HEK293 (cell line): ENCODE data around the gene FRMPD4.

Source experiments
- CTCF ChIA-PET: fragments of 350-600 bp; formaldehyde crosslinking; extraction: SDS; loops from one replicate; lab custom pipeline; 2021; ENCODE audit warnings: antibody characterized with exemption; lab: Yijun Ruan, JAX
- POLR2A ChIA-PET: fragments of 300-600 bp; formaldehyde crosslinking; extraction: SDS; loops from one replicate; lab custom pipeline; 2020; ENCODE audit warnings: antibody characterized with exemption, inconsistent platforms; lab: Yijun Ruan, JAX
- H3K27ac ChIP-seq: fragments of 200-500 bp; sonication (Bioruptor generic); 2 replicates; pipeline ENCODE4 v1.5.1; 2014; ENCODE audit warnings: low read depth, low read length, control low read depth, inconsistent platforms; ENCODE audit errors: extremely low read depth
- H3K36me3 ChIP-seq, 2 experiments: fragments of 200-500 bp in 1 of 2; sonication (Bioruptor generic) in 1 of 2; 1 replicate in 1 of 2; 2 replicates in 1 of 2; pipeline ENCODE4 v1.5.1; 2014 to 2017; ENCODE audit warnings: inconsistent platforms in 2 of 2, low read length in 2 of 2; ENCODE audit not compliant: control insufficient read depth in 2 of 2, insufficient read depth in 1 of 2
- H3K4me1 ChIP-seq: fragments of 200-500 bp; sonication (Bioruptor generic); 2 replicates; pipeline ENCODE4 v1.5.1; 2014; ENCODE audit warnings: mild to moderate bottlenecking, low read length, inconsistent platforms; ENCODE audit not compliant: control insufficient read depth, insufficient read depth
- H3K4me3 ChIP-seq: 2 replicates; pipeline ENCODE4 v1.5.1; 2011; ENCODE audit warnings: low read depth, mild to moderate bottlenecking, control low read depth, low read length, moderate library complexity
- H3K9me3 ChIP-seq: fragments of 200-500 bp; sonication (Bioruptor generic); 2 replicates; pipeline ENCODE4 v1.5.1; 2014; ENCODE audit warnings: low read depth, low read length, inconsistent platforms; ENCODE audit not compliant: control insufficient read depth, insufficient read depth
- ATF2 ChIP-seq: fragments of 450-650 bp; formaldehyde crosslinking; IDR thresholded peaks from 2 replicates; pipeline ENCODE4 v1.5.1; 2016; ENCODE audit warnings: missing biosample characterization, missing genetic modification characterization, low read depth
- BCL6B ChIP-seq: fragments of 450-650 bp; formaldehyde crosslinking; IDR thresholded peaks from 2 replicates; pipeline ENCODE4 v1.5.1; 2017; ENCODE audit warnings: missing biosample characterization, missing genetic modification characterization
- EGR2 ChIP-seq: fragments of 450-650 bp; formaldehyde crosslinking; IDR thresholded peaks from 2 replicates; pipeline ENCODE4 v1.5.1; 2016; ENCODE audit warnings: low read depth, missing biosample characterization, missing genetic modification characterization
- FEZF1 ChIP-seq: fragments of 450-650 bp; formaldehyde crosslinking; IDR thresholded peaks from 2 replicates; pipeline ENCODE4 v1.5.1; 2016; ENCODE audit warnings: missing biosample characterization, missing genetic modification characterization
- PRDM6 ChIP-seq: fragments of 450-650 bp; formaldehyde crosslinking; IDR thresholded peaks from 2 replicates; pipeline ENCODE4 v1.5.1; 2017; ENCODE audit warnings: missing biosample characterization, missing genetic modification characterization
- SCRT2 ChIP-seq: fragments of 450-650 bp; formaldehyde crosslinking; IDR thresholded peaks from 2 replicates; pipeline ENCODE4 v1.5.1; 2016; ENCODE audit warnings: missing biosample characterization, missing genetic modification characterization
- SP3 ChIP-seq: fragments of 450-650 bp; formaldehyde crosslinking; IDR thresholded peaks from 2 replicates; pipeline ENCODE4 v1.5.1; 2016; ENCODE audit warnings: missing biosample characterization, missing genetic modification characterization
- ZBTB20 ChIP-seq: fragments of 450-650 bp; formaldehyde crosslinking; IDR thresholded peaks from 2 replicates; pipeline ENCODE4 v1.5.1; 2016; ENCODE audit warnings: missing biosample characterization, missing genetic modification characterization
- ZBTB21 ChIP-seq: fragments of 450-650 bp; formaldehyde crosslinking; IDR thresholded peaks from 2 replicates; pipeline ENCODE4 v1.5.1; 2017; ENCODE audit warnings: missing biosample characterization, missing genetic modification characterization
- ZBTB44 ChIP-seq: fragments of 450-650 bp; IDR thresholded peaks from 2 replicates; pipeline ENCODE4 v1.5.1; 2018; ENCODE audit warnings: missing biosample characterization, mild to moderate bottlenecking, missing genetic modification characterization
- ZEB2 ChIP-seq: fragments of 450-650 bp; formaldehyde crosslinking; IDR thresholded peaks from 2 replicates; pipeline ENCODE4 v1.5.1; 2016; ENCODE audit warnings: missing biosample characterization, missing genetic modification characterization
- ZFHX2 ChIP-seq: fragments of 450-650 bp; formaldehyde crosslinking; conservative IDR thresholded peaks from 2 replicates; pipeline ENCODE4 v1.5.1; 2016; ENCODE audit warnings: missing biosample characterization, missing genetic modification characterization
- ZFP69B ChIP-seq: fragments of 450-650 bp; formaldehyde crosslinking; IDR thresholded peaks from 2 replicates; pipeline ENCODE4 v1.5.1; 2016; ENCODE audit warnings: missing biosample characterization, missing genetic modification characterization
- ZNF202 ChIP-seq: fragments of 450-650 bp; formaldehyde crosslinking; IDR thresholded peaks from 2 replicates; pipeline ENCODE4 v1.5.1; 2016; ENCODE audit warnings: missing biosample characterization, missing genetic modification characterization, borderline replicate concordance
- ZNF23 ChIP-seq: fragments of 450-650 bp; formaldehyde crosslinking; IDR thresholded peaks from 2 replicates; pipeline ENCODE4 v1.5.1; 2016; ENCODE audit warnings: missing biosample characterization, missing genetic modification characterization, borderline replicate concordance
- ZNF274 ChIP-seq, 2 experiments: fragments of 200-500 bp in 1 of 2; fragments of 450-650 bp in 1 of 2; sonication (Bioruptor generic) in 1 of 2; formaldehyde crosslinking in 1 of 2; IDR thresholded peaks; 2 replicates each; pipeline versions ENCODE4 v1.5.1 to v1.6.1; 2014 to 2016; ENCODE audit warnings: borderline replicate concordance in 1 of 2, inconsistent platforms in 1 of 2, low read length in 1 of 2, missing biosample characterization in 1 of 2, missing genetic modification characterization in 1 of 2
- ZNF311 ChIP-seq: fragments of 450-650 bp; formaldehyde crosslinking; IDR thresholded peaks from 2 replicates; pipeline ENCODE4 v1.5.1; 2017; ENCODE audit warnings: missing biosample characterization, missing genetic modification characterization, borderline replicate concordance
- ZNF335 ChIP-seq: fragments of 450-650 bp; formaldehyde crosslinking; conservative IDR thresholded peaks from 2 replicates; pipeline ENCODE4 v1.5.1; 2016; ENCODE audit warnings: missing biosample characterization, missing genetic modification characterization
- ZNF366 ChIP-seq: fragments of 450-650 bp; formaldehyde crosslinking; conservative IDR thresholded peaks from 2 replicates; pipeline ENCODE4 v1.5.1; 2016; ENCODE audit warnings: missing biosample characterization, missing genetic modification characterization
- ZNF398 ChIP-seq: fragments of 450-650 bp; formaldehyde crosslinking; IDR thresholded peaks from 2 replicates; pipeline ENCODE4 v1.5.1; 2017; ENCODE audit warnings: missing biosample characterization, missing genetic modification characterization
- ZNF585B ChIP-seq: fragments of 450-650 bp; formaldehyde crosslinking; IDR thresholded peaks from 2 replicates; pipeline ENCODE4 v1.5.1; 2016; ENCODE audit warnings: missing biosample characterization, missing genetic modification characterization
- ZNF600 ChIP-seq: fragments of 450-650 bp; formaldehyde crosslinking; IDR thresholded peaks from 2 replicates; pipeline ENCODE4 v1.5.1; 2016; ENCODE audit warnings: missing biosample characterization, missing genetic modification characterization
- ZNF629 ChIP-seq: fragments of 450-650 bp; formaldehyde crosslinking; IDR thresholded peaks from 2 replicates; pipeline ENCODE4 v1.5.1; 2017; ENCODE audit warnings: missing biosample characterization, missing genetic modification characterization
- ZNF654 ChIP-seq: fragments of 450-650 bp; formaldehyde crosslinking; IDR thresholded peaks from 2 replicates; pipeline ENCODE4 v1.5.1; 2016; ENCODE audit warnings: low read depth, missing biosample characterization, missing genetic modification characterization
- ZNF658 ChIP-seq: fragments of 450-650 bp; formaldehyde crosslinking; IDR thresholded peaks from 2 replicates; pipeline ENCODE4; 2016; ENCODE audit warnings: missing biosample characterization, missing genetic modification characterization

The FRMPD4 gene

GRCh38 chrX:12446342-12447075 is 308.2 kb downstream of the FRMPD4 start:
- Histone ChIP-seq H3K4me1 (peaks cover 5% of the 10 kb centered on the region; the same call in 1 of the 2 replicates), H3K4me3 (no peak overlapping the region), H3K27ac (no peak overlapping the region), H3K9me3 (no peaks in the 10 kb centered on the region), H3K36me3 (no peaks in the 10 kb centered on the region)
- CTCF ChIA-PET: no interaction called here
- TF ChIP-seq ZFP69B: no peak
- peak; percentile 87 for TF ChIP-seq ZFHX2 (tag by site-specific recombination)
- no peak for TF ChIP-seq ZNF585B
- TF ChIP-seq EGR2: peak; percentile 78
- no peak for TF ChIP-seq ZNF274 (IDR thresholded peaks at IDR 0.05; ENCODE audit: low read length)
- no peak for TF ChIP-seq ZNF274 (tag by site-specific recombination; IDR thresholded peaks at IDR 0.05; ENCODE audit: borderline replicate concordance)
- POLR2A ChIA-PET: no interaction called here

GRCh38 chrX:12447448-12448064 is 309.3 kb downstream of the FRMPD4 start:
- TF ChIP-seq ZFP69B (0 out of 2 replicates have a peak, but pooled peaks have one; percentile 19), SP3 (0 out of 2 replicates have a peak, but pooled peaks have one; percentile 16), ZNF600 (tag by site-specific recombination) (no peak), ZNF202 (tag by site-specific recombination) (no peak), ZEB2 (tag by site-specific recombination) (0 out of 2 replicates have a peak, but pooled peaks have one; percentile 44), ZNF658 (tag by site-specific recombination) (no peak), ZNF398 (tag by site-specific recombination) (peak; percentile 22; the same call in 1 of the 2 replicates), ZNF23 (tag by site-specific recombination) (no peak), SCRT2 (tag by site-specific recombination) (peak; percentile 78), FEZF1 (tag by site-specific recombination) (peak; percentile 79), BCL6B (tag by site-specific recombination) (peak; percentile 50; the same call in 1 of the 2 replicates), ZNF335 (tag by site-specific recombination) (peak; percentile 80), ZNF629 (peak; percentile 93), ZBTB44 (tag by site-specific recombination) (peak; percentile 78), ATF2 (peak; percentile 90), ZNF311 (no peak), ZBTB21 (peak; percentile 78), ZNF654 (peak; percentile 63), ZBTB20 (peak; percentile 94), PRDM6 (tag by site-specific recombination) (peak; percentile 64), ZNF366 (peak; percentile 54)
- ChIA-PET CTCF (interaction anchor here (0.8 kb wide), 1 partner anchor 106 kb away, joined by 4 read pairs; no protein-coding TSS in a partner anchor), POLR2A (no interaction called here)
- Histone ChIP-seq H3K4me1 (no peaks in the 10 kb centered on the region), H3K27ac (no peak overlapping the region), H3K9me3 (no peaks in the 10 kb centered on the region), H3K36me3 (no peaks in the 10 kb centered on the region), H3K4me3 (no peak overlapping the region)
